Right cardiac atrium (tissue), 5 donors: ENCODE data around the gene WFDC8. TPM values are rescaled to one million over a fixed set of nuclear protein-coding genes. Genes with fewer than 3 reads are reported as not detected.

Experiments used
- ATAC-seq, 2 donors: fragments of 200-7000 bp; cut with Tn5 transposase; one replicate each; pipeline versions ENCODE4 v1.8.0 to v1.9.1; 2020; ENCODE audit warnings: moderate library complexity in 2 of 2, mild to moderate bottlenecking in 1 of 2
- DNase-seq, 3 donors: peaks; one replicate each; pipeline ENCODE4 v3.0.0-alpha.2; 2020
- H3K27ac ChIP-seq: one replicate; pipeline ENCODE4 v1.5.1; 2013; ENCODE audit warnings: mild to moderate bottlenecking, low read length, control low read depth, moderate library complexity
- H3K27me3 ChIP-seq: one replicate; pipeline ENCODE4 v1.6.1; 2013; ENCODE audit not compliant: control insufficient read depth, insufficient read depth
- H3K4me1 ChIP-seq: one replicate; pipeline ENCODE4 v1.6.1; 2013; ENCODE audit warnings: low read length; ENCODE audit not compliant: control insufficient read depth, insufficient read depth
- H3K4me3 ChIP-seq: one replicate; pipeline ENCODE4 v1.5.1; 2013; ENCODE audit warnings: low read length, control low read depth
- H3K9me3 ChIP-seq: one replicate; pipeline ENCODE4 v1.6.1; 2013; ENCODE audit warnings: low read length; ENCODE audit not compliant: control insufficient read depth
- WGBS: extraction: QIAGEN DNeasy Blood & Tissue Kit; methylation state at CpG from one replicate; pipeline ENCODE4 v1.1.7; 2013; 5-methylcytosine and 5-hydroxymethylcytosine counted together
- intact Hi-C, 4 donors: fragments of 100-400 bp; cut with DNase I; formaldehyde crosslinking; loops; one replicate each; pipeline versions ENCODE4 v1.11.0 to v1.14.0; 2022 to 2023
- long read RNA-seq, 4 donors: library from polyadenylated mRNA; unstranded; transcript quantifications; one replicate each; pipeline ENCODE4 v2.0.0, GENCODE V29; 2020 to 2021
- polyA plus RNA-seq: library from polyadenylated mRNA; stranded (reverse); fragments of 200-250 nt; gene quantifications from one replicate; pipeline ENCODE4 v1.2.3, GENCODE V29; 2013
- total RNA-seq, 4 donors: library from RNA; stranded (reverse); fragmentation: NEBNext Ultra II Directional; extraction: Animal tissue kit (Norgen Biotek cat#: 25700); gene quantifications; one replicate each; pipeline ENCODE4 v1.2.1, GENCODE V29; 2021
- donor health status: healthy with polysubstance abuse.
- donor health status: DM: no; HTN: yes; CAD: no.
- donor health status: DM: no; HTN: no; CAD: no.
- donor health status: DM: no; HTN: yes; CAD: no; lungs with severe emphysema.
- donor health status: DM: yes; HTN: yes; CAD: no.

The WFDC8 gene
- total RNA-seq, result not detected
- polyA plus RNA-seq, result not detected
- long read RNA-seq, donor 1, result 0 reads
- long read RNA-seq, donor 2, result 0 reads
- long read RNA-seq, donor 3, result 0 reads
- long read RNA-seq, donor 4, result 0 reads

DNA sequence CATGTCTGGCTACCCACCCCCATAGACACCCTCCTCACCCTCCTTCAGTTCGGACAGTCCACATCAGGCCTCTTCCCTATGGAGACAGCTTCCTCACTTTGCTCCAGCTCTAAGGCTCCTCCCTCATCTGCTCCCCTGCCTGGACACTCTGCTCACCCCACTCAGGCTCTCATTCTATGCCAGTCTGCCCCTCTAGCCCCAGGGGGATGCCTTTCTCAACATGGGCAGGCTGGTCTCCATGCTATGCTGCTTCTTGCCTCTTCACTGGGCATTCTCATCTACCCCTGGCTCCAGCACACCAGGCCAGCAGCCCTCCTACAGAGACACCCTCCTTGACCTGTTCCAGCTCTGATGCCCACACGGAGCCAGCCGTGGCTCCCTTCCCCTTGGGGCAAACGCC is at the start of gene WFDC8:
TSS of gene WFDC8 (minus strand) at position 101 of the 400 bp plus-strand sequence. CDS start at position 64, 37 bp downstream.
- no peak within 1 kb of the TSS for H3K4me3 ChIP-seq
- intact Hi-C loops, result no loop called here
- no peak for DNase-seq
- ATAC-seq, result no peak
- H3K27me3 ChIP-seq, result no peaks in the 10 kb centered on the region
- no peak within 1 kb of the TSS for H3K27ac ChIP-seq
- WGBS, result 59% methylated on average over 4 of the region's 4 CpGs
- H3K4me1 ChIP-seq, result no peaks in the 10 kb centered on the region
- no peaks in the 10 kb centered on the region for H3K9me3 ChIP-seq

DNA sequence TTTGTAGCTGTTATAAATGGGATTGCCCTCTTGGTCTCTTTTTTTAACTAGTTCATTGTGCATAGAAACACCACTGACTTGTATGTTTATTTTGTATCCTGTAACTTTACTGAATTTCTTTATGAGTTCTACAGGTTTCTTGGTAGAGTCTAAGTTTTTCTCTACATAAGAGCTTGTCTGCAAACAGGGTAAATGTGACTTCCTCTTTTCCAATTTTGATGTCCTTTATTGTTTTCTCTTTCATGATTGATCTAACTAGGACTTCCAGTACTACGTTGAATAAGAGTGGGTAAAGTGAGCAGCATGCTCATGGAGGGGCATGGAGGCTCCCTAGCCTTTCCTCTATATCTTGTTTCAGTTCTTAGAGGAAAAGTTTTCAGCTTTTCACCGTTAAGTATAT is 47.5 kb upstream of the WFDC8 start:
- Histone ChIP-seq H3K4me1 (no peaks in the 10 kb centered on the region), H3K27me3 (no peaks in the 10 kb centered on the region), H3K9me3 (no peaks in the 10 kb centered on the region), H3K4me3 (no peak overlapping the region), H3K27ac (no peak overlapping the region)
- WGBS, result 63% methylated on average over 2 of the region's 2 CpGs
- no peak for ATAC-seq
- DNase-seq, result no peak
- intact Hi-C loops, result no loop called here

DNA sequence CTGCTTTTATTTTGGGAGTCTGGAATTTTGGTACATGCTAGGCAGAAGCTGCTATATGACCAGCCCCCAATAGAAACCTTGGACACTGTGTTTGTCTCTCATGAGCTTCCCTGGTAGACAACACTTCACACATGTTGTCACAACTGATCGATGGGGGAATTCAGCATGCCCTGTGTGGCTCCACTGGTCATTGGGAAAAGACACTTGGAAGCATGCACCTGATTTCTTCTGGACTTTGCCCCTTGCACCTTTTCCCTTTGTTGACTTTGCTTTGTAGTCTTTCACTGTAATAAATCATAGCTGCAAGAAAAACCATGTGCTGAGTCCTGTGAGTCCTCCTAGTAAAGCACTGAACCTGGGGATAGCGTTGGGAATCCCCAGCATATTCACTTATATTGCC is 42.5 kb upstream of the WFDC8 start:
- 79% methylated on average over 2 of the region's 2 CpGs for WGBS
- Histone ChIP-seq H3K27me3 (no peaks in the 10 kb centered on the region), H3K27ac (no peak overlapping the region), H3K9me3 (no peaks in the 10 kb centered on the region), H3K4me1 (no peaks in the 10 kb centered on the region), H3K4me3 (no peak overlapping the region)
- no peak for DNase-seq
- intact Hi-C loops, result no loop called here
- no peak for ATAC-seq

DNA sequence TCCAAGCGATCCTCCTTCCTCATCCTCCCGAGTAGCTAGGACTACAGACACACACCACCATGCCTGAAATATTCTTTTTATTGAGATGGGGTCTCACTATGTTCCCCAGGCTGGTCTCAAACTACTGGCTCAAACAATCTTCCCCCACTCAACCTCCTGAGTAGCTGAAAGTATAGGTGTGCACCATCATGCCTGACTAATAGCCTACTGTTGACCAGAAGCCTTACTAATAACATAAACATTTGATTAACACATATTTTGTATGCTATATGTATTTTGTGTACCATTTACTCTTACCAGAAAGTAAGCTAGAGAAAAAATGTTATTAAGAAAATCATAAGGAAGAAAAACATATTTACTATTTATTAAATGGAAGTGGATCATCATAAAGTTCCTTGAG is 38.5 kb upstream of the WFDC8 start:
- ATAC-seq, result no peak
- Histone ChIP-seq H3K27me3 (no peaks in the 10 kb centered on the region), H3K9me3 (no peaks in the 10 kb centered on the region), H3K4me1 (no peaks in the 10 kb centered on the region), H3K4me3 (no peak overlapping the region), H3K27ac (no peak overlapping the region)
- 87% methylated on average over 2 of the region's 2 CpGs for WGBS
- intact Hi-C loops, result no loop called here
- DNase-seq, result no peak

DNA sequence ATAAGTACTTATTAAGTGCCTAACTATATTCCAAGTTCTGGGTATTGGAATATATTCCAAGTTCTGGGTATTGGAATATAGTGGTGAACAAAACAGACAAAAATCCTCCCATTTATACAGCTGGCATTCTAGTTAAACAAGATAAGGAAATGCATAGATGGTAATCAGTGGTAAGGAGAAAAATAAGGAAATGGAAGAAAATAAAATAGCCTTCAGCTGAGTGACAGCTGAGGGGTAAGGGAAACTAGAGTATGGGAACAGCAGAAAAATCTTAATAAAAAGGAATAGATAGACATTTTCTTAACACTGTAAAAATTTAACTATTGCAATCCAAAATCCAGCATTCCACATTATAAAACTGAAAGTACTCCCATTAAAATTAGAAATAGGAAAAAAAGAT is 33.2 kb upstream of the WFDC8 start:
- Histone ChIP-seq H3K4me1 (no peaks in the 10 kb centered on the region), H3K4me3 (no peak overlapping the region), H3K27ac (no peak overlapping the region), H3K9me3 (no peaks in the 10 kb centered on the region), H3K27me3 (no peaks in the 10 kb centered on the region)
- ATAC-seq (no peak), DNase-seq (no peak)
- intact Hi-C loops, result no loop called here

DNA sequence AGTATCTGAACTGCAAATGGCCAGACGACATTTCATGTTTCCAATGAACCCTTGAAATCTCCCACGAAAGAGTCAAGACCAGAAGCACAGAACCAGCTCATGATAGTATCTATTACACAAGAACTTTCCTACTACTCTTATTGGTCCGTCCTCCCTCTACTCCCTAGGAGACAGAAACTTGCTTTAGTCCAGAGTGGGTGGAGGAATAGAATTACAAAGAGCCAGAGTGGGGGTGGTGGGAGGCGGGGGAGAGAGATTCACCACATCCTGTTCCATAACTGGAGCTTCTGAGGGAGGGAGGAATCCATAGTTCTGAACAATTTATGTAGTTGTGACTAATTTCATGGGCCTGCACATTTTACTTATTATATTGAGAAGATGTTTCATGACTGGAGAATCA is 32.0 kb upstream of the WFDC8 start:
- Histone ChIP-seq H3K4me3 (no peak overlapping the region), H3K4me1 (no peaks in the 10 kb centered on the region), H3K27me3 (no peaks in the 10 kb centered on the region), H3K9me3 (no peaks in the 10 kb centered on the region), H3K27ac (no peak overlapping the region)
- intact Hi-C loops, result no loop called here
- DNase-seq (no peak), ATAC-seq (no peak)
- 58% methylated on average over 4 of the region's 4 CpGs for WGBS

DNA sequence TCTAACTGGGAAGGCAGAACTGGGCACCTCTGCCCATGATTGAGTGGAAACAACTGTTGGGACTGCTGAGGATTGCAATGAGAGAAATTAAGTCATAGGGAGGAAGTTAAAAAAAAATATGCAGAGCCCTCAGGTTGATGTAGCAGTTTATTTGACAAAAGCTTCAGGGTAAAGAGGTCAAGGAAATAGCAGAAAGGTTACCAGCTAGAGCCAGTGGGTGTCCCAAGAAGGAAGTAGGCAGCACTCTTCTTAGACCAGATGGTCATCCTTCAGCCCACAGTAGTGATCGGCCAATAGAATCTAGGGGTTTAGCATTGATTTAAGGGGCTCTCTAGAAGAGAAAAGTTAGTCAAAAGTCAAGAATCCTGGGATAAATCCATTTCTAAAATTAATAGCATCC is 28.7 kb upstream of the WFDC8 start:
- H3K27ac ChIP-seq, result no peak overlapping the region
- ATAC-seq, result no peak
- DNase-seq, result no peak
- H3K27me3 ChIP-seq, result no peaks in the 10 kb centered on the region
- H3K4me1 ChIP-seq, result no peaks in the 10 kb centered on the region
- H3K4me3 ChIP-seq, result no peak overlapping the region
- intact Hi-C loops, result no loop called here
- no peaks in the 10 kb centered on the region for H3K9me3 ChIP-seq
- WGBS, result 88% methylated on average over 1 of the region's 1 CpG

DNA sequence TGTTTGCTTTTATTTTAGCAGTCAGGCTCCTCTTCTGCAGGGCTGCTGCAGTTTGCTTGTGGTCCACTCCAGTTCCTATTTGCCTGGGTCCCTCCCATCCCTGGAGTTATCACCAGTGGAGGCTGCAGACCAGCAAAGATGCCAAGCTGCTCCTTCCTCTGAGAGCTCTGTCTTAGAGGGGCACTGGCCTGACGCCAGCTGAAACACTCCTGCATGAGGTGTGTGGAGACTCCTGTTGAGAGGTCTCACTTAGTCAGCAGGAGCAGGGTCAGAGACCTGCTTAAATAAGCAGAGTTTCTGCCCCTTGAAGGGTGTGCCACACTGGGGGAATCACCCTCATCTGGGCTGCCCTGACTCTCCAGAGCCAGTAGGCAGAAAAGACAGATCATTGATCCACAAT is 16.2 kb upstream of the WFDC8 start:
- WGBS, result 22% methylated on average over 1 of the region's 1 CpG
- intact Hi-C loops, result no loop called here
- Histone ChIP-seq H3K4me1 (no peaks in the 10 kb centered on the region), H3K27me3 (no peaks in the 10 kb centered on the region), H3K4me3 (no peak overlapping the region), H3K27ac (no peak overlapping the region), H3K9me3 (no peaks in the 10 kb centered on the region)
- ATAC-seq (no peak), DNase-seq (no peak)

DNA sequence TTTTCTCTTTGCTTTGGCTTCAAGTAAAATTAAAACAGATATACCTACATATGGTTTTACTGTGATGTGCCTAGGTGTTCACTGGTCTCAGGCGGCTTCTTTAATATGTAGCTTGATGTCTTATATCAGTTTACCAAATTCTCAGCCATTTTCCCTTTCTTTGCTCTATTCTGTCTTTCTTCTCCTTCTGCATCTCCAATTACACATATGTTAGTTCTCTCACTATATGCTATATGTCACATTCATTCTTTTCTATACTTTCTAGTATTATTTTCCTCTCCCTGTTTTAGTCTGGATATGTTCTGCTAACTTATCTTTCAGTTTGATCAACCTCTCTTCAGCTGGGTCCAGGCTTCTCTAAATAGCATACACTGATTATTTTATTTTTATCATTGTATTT is 14.4 kb upstream of the WFDC8 start:
- Histone ChIP-seq H3K27me3 (no peaks in the 10 kb centered on the region), H3K27ac (no peak overlapping the region), H3K4me3 (no peak overlapping the region), H3K9me3 (no peaks in the 10 kb centered on the region), H3K4me1 (no peaks in the 10 kb centered on the region)
- intact Hi-C loops, result no loop called here
- 41% methylated on average over 1 of the region's 1 CpG for WGBS
- ATAC-seq (no peak), DNase-seq (no peak)

DNA sequence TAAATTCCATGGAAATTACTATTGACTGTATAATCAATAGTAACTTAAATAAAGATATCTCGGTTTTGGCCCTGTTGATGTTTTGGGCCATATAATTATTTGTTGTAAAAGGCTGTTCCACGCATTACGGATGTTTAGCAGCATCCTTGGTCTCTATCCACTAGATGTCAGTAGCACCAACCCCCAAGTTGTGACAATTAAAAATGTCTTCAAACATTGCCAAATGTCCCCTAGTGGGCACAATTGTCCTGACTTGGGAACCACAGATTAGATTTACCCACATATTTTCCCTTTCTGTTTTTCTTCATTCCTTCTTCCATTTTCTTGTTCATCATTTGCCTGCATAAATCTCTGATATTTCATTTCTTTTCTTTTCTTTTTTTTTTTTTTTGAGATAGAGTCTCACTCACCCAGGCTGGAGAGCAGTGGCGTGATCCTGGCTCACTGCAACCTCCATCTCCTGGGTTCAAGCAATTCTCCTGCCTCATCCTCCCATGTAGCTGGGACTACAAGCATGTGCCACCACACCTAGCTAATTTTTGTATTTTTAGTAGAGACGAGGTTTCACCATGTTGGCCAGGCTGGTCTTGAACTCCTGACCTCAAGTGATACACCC is 13.6 kb upstream of the WFDC8 start:
- 56% methylated on average over 5 of the region's 5 CpGs for WGBS

DNA sequence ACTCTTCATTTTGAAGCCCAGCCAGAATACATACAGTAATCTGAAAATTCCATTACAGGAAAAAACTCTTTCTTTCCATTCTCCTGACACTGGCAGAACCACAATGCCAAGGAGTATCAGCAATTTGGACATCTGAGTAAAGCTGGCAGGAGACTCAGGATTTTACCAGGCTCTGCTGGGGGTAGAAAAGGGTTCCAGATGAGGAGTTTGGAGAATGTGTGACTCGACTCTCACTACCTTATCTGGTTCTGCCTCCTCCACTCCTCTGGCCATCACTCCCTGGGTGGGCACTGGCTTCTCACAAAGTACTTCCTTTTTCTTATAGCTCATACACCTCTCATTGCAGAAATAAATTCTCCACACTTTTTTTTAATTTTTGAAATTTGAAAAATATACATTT is 10.6 kb upstream of the WFDC8 start:
- no peaks in the 10 kb centered on the region for H3K27me3 ChIP-seq
- no peak overlapping the region for H3K4me3 ChIP-seq
- no peaks in the 10 kb centered on the region for H3K9me3 ChIP-seq
- no peaks in the 10 kb centered on the region for H3K4me1 ChIP-seq
- ATAC-seq (no peak), DNase-seq (no peak)
- no peak overlapping the region for H3K27ac ChIP-seq
- intact Hi-C loops, result no loop called here
- WGBS, result 15% methylated on average over 1 of the region's 1 CpG

More for the DNA sequence above, 13.6 kb upstream of the WFDC8 start:
- no peak for ATAC-seq
- Histone ChIP-seq H3K27ac (no peak overlapping the region), H3K9me3 (no peaks in the 10 kb centered on the region), H3K27me3 (no peaks in the 10 kb centered on the region), H3K4me1 (no peaks in the 10 kb centered on the region), H3K4me3 (no peak overlapping the region)
- no peak for DNase-seq
- intact Hi-C loops, result no loop called here

DNA sequence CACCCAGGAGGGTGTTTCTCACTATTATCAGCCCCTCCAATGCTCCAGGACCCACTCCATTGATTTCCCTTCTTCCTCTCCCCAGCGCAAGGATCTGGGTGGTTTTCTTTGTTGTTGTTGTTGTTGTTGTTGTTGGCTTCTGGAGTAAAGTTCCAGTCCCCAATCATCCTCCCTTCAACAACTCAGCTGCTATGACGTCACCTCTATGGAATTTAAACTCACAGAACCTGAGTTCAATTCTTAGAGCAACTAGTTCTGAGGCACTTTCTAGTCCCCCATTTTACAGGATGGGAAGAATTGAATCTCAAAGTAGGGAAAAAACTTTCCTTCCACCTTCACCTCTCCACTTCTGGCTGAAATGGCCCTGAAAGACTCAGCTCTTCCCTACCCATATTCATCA is 9.7 kb upstream of the WFDC8 start:
- no peak overlapping the region for H3K4me3 ChIP-seq
- H3K27me3 ChIP-seq, result no peaks in the 10 kb centered on the region
- WGBS, result 63% methylated on average over 2 of the region's 2 CpGs
- no peak for ATAC-seq
- intact Hi-C loops, result no loop called here
- H3K9me3 ChIP-seq, result no peaks in the 10 kb centered on the region
- H3K4me1 ChIP-seq, result no peaks in the 10 kb centered on the region
- no peak for DNase-seq
- H3K27ac ChIP-seq, result no peak overlapping the region
